ENCODE data around the gene CDK16.

Gene CDK16

DNA sequence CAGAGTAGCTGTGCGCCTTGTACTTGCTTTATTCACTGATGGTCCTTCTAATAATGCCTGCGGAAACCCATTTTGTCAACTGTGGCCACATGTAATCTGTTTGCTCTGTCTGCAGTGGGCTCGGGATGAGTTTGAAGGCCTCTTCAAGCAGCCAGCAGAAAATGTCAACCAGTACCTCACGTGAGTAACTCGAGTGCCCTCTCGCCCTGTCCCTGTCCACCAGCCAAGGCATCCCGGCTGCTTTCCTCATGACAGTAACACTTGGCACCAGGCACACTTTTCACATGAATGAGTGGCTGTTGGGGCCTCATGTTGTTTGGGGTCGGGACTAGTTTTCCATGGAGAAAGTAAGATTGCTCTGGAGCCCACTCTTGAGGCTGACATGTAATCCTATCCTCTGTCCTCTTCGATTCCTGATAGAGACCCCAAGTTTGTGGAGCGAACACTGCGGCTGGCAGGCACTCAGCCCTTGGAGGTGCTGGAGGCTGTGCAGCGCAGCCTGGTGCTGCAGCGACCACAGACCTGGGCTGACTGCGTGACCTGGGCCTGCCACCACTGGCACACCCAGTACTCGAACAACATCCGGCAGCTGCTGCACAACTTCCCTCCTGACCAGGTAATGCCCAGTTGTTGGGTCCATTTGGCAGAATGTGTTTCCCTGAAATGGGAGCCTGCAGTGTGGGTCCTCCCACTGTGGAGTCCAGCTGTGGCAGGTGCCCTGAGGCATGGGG, 8.8 kb upstream of the CDK16 start:
- ATAC-seq (no peak), DNase-seq (no peak)

DNA sequence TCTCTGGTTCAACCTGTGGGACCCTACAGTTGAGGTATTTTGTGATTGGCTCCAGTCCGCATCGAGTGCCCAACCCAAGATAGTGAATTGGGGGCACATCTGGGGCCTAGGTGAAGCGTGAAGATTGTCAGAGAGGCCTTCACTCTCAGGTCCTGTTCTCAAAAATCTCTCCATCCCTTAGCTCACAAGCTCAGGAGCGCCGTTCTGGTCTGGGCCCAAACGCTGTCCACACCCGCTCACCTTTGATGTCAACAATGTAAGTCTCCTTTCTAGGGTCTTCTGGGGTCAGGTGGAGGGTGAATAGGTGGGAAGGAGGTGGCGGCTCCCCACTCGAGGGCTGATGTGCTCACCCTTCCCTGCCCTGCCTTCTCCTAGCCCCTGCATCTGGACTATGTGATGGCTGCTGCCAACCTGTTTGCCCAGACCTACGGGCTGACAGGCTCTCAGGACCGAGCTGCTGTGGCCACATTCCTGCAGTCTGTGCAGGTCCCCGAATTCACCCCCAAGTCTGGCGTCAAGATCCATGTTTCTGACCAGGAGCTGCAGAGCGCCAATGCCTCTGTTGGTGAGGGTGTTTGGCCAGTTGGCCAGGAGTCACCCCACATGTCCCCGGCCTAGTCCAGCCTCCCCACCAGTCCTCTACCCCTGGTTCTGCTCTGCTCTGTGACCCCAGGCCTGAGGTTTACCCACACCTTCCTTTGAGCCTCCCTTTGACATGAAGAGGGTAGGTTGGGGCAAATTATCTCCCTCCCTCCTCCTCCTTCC, 7.6 kb upstream of the CDK16 start:
- ATAC-seq = no peak
- no peak for DNase-seq

DNA sequence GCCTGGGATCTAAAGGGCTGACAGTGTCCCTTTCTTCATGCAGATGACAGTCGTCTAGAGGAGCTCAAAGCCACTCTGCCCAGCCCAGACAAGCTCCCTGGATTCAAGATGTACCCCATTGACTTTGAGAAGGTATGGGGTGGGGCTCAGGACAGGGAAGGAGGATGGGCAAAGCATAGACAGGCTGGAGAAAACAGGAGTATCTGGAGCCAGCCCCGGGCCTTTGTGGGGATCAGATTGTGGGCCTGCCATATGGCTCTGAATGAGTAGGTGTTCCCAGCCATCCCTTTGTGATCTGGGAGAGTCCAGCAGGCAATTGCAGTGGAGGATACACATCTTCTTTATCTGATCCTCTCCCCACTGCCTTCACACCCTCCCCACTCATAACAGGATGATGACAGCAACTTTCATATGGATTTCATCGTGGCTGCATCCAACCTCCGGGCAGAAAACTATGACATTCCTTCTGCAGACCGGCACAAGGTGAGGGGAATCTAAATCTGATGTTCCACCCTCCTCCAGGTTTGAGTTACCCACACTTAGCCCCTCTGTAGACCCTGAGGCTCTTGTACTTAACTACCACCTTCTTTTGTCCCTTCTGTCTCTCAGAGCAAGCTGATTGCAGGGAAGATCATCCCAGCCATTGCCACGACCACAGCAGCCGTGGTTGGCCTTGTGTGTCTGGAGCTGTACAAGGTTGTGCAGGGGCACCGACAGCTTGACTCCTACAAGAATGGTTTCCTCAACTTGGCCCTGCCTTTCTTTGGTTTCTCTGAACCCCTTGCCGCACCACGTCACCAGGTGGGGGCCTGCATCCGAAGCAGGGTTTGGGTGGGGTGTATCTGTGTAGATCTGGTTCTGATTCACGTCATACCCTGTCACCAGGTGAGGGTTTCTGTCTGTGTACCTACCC, 5.8 kb upstream of the CDK16 start:
- ATAC-seq (no peak), DNase-seq (no peak)

DNA sequence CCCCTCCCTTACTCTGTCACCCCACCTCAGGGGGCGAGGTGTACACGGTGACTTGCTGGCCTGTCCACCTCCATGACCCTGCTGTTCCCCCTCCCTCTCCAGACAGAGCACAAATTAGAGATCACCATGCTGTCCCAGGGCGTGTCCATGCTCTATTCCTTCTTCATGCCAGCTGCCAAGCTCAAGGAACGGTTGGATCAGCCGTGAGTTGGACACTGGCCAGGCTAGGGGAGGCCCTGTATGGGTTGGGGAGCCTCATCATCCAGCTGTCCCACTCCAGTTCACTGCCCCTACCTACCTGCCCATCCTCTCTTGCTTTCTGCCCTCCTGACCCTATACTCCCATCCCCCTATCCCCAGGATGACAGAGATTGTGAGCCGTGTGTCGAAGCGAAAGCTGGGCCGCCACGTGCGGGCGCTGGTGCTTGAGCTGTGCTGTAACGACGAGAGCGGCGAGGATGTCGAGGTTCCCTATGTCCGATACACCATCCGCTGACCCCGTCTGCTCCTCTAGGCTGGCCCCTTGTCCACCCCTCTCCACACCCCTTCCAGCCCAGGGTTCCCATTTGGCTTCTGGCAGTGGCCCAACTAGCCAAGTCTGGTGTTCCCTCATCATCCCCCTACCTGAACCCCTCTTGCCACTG, 3.9 kb upstream of the CDK16 start:
- ATAC-seq (no peak), DNase-seq (no peak)

DNA sequence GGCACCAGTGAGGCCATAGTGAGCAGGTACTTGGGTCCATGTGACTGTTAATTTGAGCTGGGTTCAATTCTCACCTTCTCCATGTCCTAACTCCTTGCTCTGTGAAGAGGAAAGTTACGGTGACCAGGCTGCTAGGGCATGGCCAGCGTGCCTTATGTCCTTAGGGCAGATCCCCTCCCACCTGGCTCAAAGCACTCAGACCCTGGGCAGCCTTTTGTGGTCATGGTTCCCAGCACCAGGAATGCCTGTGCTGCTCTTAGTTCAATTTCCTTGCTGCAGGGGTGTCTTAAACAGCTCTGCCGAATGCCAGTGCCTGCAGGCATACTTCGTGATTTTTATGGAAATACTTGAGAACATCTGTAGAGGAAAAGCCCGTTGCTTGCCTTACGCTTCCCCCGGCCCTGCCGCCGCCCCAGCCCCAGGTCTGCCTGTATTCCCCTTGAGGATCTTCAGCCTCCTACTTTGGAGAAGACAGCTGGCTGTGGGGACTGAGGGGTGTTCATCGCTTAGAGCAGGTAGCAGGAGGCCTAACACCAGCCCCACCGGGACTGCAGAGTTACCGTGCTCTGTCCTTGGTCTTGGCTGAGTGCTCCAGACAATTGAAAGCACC, 3.1 kb upstream of the CDK16 start:
- ATAC-seq = no peak
- no peak for DNase-seq

DNA sequence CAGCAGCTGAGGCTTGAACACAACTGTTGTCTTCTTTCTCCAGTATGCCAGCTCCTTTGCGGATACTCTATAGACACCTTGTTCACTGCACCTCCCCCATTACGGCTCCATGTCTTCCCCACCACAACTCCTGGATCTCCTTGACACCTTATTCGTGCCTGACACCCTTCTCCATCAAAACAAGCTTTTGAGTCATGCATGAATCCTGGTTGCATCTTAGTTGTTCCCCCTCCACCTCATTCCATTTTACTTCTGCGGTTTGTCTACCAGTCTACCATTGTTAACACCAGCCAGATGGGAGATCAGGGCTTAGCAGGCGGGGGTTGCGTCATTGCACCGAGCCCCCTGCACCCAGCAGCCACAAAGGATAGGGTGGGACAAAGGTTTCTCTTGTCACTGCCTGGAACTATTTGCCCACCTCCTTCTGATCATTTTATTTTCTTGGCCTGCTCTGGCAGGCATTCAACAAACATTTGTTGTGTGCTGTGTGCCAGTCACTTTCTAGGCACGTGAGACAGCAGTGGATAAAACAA, 2.0 kb upstream of the CDK16 start:
- ATAC-seq (no peak), DNase-seq (no peak)

DNA sequence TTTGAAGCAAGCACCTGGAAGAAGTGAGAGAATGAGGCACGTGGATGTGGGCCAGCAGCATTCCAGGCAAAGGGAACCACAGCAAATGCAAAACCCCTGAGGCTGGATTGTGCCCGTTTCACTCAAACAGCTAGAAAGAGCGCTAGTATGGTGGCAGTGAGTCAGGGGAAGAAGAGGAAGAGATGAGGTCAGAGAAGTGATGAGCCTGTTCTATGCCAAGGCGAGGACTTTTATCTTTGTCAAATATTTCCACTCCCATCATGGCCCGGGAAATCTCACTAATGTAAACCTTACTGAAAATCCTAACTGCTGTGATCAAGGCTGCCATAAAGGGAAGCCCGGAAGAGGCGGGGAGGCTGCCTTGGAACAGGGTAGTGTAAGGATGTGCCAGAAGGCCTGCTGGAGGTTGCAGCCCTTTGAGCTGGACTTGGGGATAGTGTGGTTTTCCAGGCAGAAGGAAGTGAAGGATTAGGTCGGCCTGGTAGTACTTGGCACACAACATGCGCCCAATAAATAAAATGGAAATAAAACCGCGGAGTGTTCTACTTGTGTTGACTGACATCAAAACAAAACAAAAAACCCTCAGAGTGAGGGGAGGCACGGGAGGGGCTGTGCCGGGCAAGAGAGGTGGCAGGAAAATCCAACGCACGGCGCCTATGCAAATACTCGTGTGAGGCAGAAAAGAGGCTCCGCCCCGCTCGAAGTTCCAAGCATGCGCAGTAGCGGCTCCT, 1.2 kb upstream of the CDK16 start:
- ATAC-seq = peak; percentile 32
- DNase-seq = peak; percentile 17

DNA sequence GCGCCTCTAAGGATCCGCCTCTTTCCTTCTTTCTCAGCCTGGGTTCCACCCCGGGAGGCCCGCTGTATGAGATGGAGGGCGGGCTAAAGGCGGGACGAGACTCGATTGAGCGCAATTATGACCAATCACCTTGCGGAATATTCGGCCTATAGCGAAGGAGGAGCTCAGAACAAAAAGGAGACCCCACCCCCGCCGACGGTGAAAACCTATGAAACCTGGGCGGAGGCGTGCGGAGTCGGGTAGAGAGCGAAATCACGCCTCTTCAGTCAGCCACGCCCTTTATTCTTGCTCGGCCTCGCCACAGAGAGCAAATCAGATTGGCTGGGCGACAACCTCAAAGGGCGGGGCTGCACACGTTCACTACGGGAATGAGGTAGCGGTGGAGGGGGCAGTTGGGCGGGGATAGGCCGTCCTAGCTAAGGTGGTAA, 615 bp upstream of the CDK16 start:
- ATAC-seq = peak; percentile 88
- DNase-seq = peak; percentile 91

DNA sequence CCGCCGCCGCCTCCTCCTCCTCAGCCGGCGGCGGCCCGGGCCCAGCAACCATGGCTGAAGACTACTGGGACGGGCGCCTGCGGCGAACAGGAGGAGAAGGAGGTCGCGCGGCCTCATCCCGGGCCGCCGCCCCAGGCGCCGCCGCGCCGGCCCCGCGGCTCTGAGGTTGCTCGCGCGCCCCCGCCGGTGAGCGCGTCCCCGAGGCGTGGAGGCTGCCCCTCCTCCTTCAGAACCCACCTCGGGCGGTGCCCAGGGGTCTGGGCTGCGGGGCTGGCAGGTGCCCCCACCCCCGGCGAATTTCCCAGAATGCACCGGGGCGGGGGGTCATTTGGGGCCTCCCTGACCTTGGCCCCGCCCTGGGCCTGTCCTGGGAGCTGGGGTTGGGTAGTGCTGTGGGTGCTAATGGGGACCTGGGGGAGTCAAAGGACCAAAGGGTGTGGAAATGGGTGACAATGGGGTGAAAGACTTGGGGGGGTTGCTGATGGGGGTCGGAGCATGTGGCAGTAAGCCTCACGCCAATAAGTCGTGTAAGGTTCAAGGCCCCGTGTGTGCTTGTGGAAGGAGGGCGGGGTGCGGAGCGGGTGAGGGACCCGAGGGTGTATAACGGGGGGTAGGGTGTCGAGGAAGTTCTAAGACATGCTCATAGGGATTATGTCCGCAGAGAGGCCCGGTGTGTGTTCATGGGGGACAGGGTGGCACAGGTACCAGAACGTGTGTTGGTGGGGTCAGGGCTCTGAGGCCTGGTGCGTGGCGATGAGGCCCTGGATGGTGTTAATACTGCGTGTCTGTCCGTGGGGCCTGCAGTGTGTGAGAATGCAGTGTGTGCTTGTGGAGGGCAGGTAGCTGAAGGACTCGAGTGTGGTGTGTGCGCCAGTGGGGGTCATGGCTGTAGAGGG, 687 bp downstream of the CDK16 start:
- peak; percentile 68 for DNase-seq
- ATAC-seq = no peak

DNA sequence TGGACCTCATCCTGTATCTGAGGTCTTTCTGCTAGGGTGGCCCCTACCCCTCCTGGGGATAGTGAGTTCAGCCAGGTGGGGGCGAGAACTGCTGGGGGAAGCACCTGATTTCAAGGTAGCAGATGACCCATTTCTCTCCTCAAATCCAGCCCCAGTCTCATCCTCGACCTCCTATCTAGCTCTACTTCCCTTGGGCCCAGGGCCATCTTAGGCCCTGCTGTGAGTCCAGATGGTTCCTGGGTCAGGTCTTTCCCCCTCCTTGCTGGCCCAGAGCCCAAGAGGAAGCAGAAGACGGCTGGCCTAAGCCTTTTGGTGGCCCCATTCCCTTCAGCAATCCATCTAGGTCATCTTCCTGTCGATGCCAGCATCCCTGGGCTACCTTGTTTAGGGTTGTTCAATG, 3.3 kb downstream of the CDK16 start:
- ATAC-seq = no peak
- no peak for DNase-seq

DNA sequence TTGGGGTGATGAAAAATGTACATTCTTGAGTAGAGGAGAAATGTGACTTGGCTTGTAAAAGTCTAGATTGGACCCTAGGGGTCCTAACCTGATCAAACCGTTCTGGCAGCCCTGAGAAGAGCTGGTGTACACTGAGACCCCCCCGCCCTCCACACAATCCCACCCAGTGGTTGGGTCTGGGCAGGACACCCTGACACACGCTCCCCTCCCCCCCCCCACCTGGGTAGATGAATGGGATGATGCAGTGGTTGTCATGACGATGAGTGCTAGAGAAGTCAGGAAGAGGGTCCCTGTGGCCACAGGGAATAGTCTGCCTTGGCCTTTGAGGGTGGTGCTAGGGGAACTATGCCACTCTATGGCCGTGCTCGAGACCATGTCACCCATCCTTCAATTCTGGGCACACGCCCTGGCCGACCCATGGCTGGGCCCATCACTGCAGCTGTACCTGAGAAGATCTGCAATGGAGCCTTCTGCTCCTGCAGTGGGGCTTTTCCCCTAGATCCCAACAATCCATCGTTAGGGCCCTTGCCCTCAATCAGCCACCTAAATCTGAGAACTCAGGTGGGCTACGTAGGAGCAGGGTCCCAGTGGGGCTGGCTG, 4.4 kb downstream of the CDK16 start:
- DNase-seq (no peak), ATAC-seq (no peak)

DNA sequence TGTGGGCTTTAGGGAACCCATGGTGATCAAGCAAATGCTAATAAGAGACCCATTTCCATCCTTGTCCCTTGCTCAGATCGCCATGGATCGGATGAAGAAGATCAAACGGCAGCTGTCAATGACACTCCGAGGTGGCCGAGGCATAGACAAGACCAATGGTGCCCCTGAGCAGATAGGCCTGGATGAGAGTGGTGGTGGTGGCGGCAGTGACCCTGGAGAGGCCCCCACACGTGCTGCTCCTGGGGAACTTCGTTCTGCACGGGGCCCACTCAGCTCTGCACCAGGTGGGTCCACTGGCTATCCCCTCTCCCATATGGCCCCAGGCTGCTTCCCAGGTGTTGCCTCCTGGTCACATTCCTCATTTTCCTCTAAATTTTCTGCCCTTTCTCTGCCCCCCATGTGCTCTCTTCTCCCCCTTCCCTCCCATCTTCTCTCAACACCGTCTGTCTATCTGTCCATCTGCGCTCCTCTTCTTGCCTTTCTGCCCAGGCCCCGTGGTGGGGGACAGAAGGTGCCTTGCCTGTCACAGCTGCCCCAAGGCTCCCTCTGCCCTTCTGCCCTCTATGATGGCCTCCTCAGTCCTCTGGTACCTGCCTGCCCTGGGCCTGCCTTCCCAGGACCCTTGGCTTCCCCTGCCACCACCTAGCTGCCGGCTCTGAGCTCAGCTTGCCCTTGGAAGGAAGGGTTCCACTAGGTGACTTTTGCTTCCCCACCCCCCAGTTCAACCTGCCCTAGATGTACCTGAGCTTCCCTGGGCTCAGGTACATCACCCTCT, 5.2 kb downstream of the CDK16 start:
- ATAC-seq (no peak), DNase-seq (no peak)

DNA sequence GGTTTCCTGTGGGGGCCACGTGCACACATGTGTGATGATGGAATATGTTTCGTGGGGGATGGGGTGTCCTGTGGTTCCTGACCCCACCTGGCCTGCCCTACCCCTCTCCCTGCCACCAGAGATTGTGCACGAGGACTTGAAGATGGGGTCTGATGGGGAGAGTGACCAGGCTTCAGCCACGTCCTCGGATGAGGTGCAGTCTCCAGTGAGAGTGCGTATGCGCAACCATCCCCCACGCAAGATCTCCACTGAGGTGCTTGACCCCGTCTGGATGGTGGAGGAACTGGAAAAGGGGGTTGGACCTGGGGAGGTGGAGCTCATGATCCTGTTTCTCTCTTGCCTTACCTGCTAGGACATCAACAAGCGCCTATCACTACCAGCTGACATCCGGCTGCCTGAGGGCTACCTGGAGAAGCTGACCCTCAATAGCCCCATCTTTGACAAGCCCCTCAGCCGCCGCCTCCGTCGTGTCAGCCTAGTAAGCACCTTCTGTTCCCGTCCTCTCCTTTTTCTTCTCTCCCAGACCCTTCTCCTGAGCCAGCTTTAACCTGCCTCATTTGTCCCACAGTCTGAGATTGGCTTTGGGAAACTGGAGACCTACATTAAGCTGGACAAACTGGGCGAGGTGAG, 5.9 kb downstream of the CDK16 start:
- no peak for ATAC-seq
- no peak for DNase-seq

DNA sequence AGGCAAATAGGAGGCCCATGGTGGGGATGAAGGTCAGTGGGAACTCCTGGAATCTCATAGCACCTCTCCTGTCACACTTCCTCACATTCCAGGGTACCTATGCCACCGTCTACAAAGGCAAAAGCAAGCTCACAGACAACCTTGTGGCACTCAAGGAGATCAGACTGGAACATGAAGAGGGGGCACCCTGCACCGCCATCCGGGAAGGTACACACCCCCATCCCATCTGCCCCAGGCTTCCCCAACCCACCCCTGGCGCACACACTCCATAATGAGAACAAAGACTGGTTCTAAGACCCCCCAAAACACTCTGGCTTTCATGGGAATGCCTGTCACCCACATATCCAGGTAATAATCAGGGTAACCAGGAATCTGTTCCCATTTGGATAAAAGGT, 6.4 kb downstream of the CDK16 start:
- ATAC-seq = no peak
- no peak for DNase-seq

DNA sequence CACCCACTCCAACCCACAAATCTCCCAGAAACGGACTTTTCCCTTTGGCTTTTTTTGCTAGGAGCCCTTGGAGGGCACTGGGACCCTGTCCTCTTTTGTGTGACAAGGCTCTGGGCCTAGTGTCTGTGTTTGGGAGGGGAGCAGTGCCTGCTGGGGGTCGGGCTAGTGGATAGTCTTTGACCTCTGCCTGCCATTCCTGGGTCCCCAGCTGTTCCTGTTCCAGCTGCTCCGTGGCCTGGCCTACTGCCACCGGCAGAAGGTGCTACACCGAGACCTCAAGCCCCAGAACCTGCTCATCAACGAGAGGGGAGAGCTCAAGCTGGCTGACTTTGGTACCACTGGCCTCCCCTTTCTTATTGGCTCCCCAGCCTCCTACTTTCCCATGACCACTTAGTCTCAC, 7.6 kb downstream of the CDK16 start:
- DNase-seq = no peak
- no peak for ATAC-seq

DNA sequence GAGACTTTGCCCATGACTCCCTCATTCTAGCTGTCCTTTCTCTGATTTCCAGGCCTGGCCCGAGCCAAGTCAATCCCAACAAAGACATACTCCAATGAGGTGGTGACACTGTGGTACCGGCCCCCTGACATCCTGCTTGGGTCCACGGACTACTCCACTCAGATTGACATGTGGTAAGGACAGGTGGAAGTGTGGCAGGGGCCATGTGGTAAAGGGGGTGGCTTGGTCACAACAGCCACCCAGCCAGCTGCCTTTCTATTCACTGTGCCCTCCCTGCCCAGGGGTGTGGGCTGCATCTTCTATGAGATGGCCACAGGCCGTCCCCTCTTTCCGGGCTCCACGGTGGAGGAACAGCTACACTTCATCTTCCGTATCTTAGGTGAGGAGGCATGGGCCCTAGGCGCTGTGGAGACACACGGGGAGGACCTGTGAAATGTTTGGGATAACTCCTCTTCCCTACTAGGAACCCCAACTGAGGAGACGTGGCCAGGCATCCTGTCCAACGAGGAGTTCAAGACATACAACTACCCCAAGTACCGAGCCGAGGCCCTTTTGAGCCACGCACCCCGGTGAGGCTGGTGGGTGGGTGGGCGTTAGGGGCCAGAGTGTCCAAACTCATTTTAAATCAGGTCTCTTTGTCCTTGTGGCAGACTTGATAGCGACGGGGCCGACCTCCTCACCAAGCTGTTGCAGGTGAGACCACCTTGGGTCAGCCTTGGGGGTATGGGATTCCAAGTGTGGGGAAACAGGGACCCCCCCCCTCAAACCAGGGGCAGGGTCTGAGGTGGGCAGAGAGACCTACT, 8.3 kb downstream of the CDK16 start:
- DNase-seq = no peak
- no peak for ATAC-seq

DNA sequence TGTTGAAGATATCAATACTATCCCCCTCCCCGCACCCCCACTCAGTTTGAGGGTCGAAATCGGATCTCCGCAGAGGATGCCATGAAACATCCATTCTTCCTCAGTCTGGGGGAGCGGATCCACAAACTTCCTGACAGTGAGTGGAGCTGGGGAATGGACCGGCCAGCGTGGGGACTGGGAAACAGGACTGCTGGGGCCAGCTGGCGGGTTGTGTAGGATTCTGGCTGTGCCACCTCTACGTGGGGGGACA, 8.8 kb downstream of the CDK16 start:
- ATAC-seq (no peak), DNase-seq (no peak)

All from stimulated activated naive CD8-positive, alpha-beta T cell treated with anti-CD3 and anti-CD28 coated beads, Interleukin-15, Interleukin-2, amounts not matched to agents 100 U/mL and 50 U/mL, for 24 hours (primary cell).